OCI-LY3 (cell line): ENCODE measurements around the gene PRDM16.

Experiments used
- EZH2phosphoT487 ChIP-seq: fragments of 200-600 bp; shearing (Covaris generic); IDR thresholded peaks from 2 replicates; pipeline ENCODE4 v1.6.1; 2018; ENCODE audit warnings: antibody characterized with exemption, mixed run types, low read depth
- TF ChIP-seq, protein P1 (sequence below): fragments of 200-600, 300-600 bp; sonication (generic); IDR thresholded peaks from 2 replicates; pipeline ENCODE4 v1.5.1; 2014; ENCODE audit warnings: antibody characterized with exemption, low read length, low read depth

DNA sequence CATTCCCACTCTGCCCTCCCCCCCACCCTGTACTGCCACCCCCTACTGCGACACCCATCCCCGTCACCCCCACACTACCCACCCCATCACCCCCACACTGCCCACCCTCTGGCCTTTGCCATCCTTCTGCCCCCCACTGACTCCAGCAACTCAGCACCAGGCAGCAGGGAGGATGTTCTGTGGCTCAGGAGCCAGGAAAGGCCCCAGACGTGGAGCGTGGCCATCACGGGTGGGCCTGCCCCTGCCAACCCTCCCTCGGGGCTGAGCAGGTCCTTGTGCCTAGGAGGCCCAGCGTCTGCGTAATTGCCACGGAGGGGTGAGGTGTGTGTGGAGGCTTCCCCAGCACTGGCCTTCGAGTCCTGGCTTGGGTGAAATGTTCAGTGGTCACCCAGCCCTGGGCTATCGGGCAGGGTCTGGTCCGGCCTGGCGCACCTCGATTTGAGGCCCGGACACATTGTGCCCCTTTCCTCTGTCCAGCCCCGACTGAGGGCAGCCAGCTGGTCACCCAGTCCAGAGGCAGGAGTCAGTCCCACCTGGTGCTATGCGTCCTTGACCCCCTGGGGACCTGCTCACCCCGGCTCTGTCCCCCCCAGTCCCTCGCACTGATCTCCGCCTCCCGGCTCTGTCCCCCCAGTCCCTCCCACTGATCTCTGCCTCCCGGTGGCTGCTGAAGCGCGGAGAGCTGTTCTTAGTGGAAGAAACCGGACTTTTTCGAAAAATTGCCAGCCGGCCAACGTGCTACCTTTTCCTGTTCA is 408.4 kb downstream of the PRDM16 start:
- TF ChIP-seq EZH2phosphoT487: no peak
- TF ChIP-seq, protein P1, sequence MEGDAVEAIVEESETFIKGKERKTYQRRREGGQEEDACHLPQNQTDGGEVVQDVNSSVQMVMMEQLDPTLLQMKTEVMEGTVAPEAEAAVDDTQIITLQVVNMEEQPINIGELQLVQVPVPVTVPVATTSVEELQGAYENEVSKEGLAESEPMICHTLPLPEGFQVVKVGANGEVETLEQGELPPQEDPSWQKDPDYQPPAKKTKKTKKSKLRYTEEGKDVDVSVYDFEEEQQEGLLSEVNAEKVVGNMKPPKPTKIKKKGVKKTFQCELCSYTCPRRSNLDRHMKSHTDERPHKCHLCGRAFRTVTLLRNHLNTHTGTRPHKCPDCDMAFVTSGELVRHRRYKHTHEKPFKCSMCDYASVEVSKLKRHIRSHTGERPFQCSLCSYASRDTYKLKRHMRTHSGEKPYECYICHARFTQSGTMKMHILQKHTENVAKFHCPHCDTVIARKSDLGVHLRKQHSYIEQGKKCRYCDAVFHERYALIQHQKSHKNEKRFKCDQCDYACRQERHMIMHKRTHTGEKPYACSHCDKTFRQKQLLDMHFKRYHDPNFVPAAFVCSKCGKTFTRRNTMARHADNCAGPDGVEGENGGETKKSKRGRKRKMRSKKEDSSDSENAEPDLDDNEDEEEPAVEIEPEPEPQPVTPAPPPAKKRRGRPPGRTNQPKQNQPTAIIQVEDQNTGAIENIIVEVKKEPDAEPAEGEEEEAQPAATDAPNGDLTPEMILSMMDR: no peak
